Smooth muscle cell (in vitro differentiated cells): ENCODE measurements around the gene GORASP1. TPM values are rescaled to one million over a fixed set of nuclear protein-coding genes. Genes with fewer than 3 reads are reported as not detected.

ENCODE experiments used
- DNase-seq: peaks from one replicate; lab custom pipeline; 2025; ENCODE audit not compliant: unreplicated experiment; lab: John Stamatoyannopoulos, UW
- H2AFZ ChIP-seq: fragments of 200-600 bp; sonication (generic); 2 replicates; pipeline ENCODE4 v1.6.0; 2016; ENCODE audit warnings: antibody characterized with exemption, low read depth, mild to moderate bottlenecking
- H3F3A ChIP-seq: fragments of 200-600 bp; sonication (generic); 2 replicates; pipeline ENCODE4 v1.6.0; 2017; ENCODE audit warnings: antibody characterized with exemption, low read depth
- H3K27ac ChIP-seq: fragments of 200-600 bp; sonication (generic); 2 replicates; pipeline ENCODE4 v1.5.1; 2016; ENCODE audit warnings: low read depth, mild to moderate bottlenecking
- H3K27me3 ChIP-seq: fragments of 200-600 bp; sonication (generic); 2 replicates; pipeline ENCODE4 v1.6.1; 2016; ENCODE audit warnings: low read depth, mild to moderate bottlenecking
- H3K36me3 ChIP-seq: fragments of 200-600 bp; sonication (generic); 2 replicates; pipeline ENCODE4 v1.5.1; 2016; ENCODE audit warnings: low read depth
- H3K4me1 ChIP-seq: fragments of 200-600 bp; sonication (generic); 2 replicates; pipeline ENCODE4 v1.5.1; 2016; ENCODE audit warnings: low read depth
- H3K4me2 ChIP-seq: fragments of 200-600 bp; sonication (generic); 2 replicates; pipeline ENCODE4 v1.6.0; 2016; ENCODE audit warnings: mild to moderate bottlenecking
- H3K4me3 ChIP-seq: fragments of 200-600 bp; sonication (generic); 2 replicates; pipeline ENCODE4 v1.5.1; 2016; ENCODE audit warnings: mild to moderate bottlenecking
- H3K79me2 ChIP-seq: fragments of 200-600 bp; sonication (generic); 2 replicates; pipeline ENCODE4 v1.6.0; 2016; ENCODE audit warnings: low read depth, mild to moderate bottlenecking
- H3K9ac ChIP-seq: fragments of 200-600 bp; sonication (generic); 2 replicates; pipeline ENCODE4 v1.6.0; 2016; ENCODE audit warnings: low read depth
- H3K9me3 ChIP-seq: fragments of 200-600 bp; sonication (generic); replicated peaks from 2 replicates; pipeline ENCODE4 v1.5.1; 2016; ENCODE audit warnings: low read depth
- H4K20me1 ChIP-seq: fragments of 200-600 bp; sonication (generic); 2 replicates; pipeline ENCODE4 v1.6.0; 2016; ENCODE audit warnings: low read depth
- WGBS: methylation state at CpG from one replicate; pipeline ENCODE4 v1.1.7; 2016; ENCODE audit warnings: low lambda C conversion rate; 5-methylcytosine and 5-hydroxymethylcytosine counted together
- polyA plus RNA-seq: library from polyadenylated mRNA; unstranded; fragments of >200 nt; fragmentation: Nextera tagmentation; extraction: Ambion mirVana; gene quantifications from 2 replicates; pipeline ENCODE4 v1.2.1, GENCODE V29; 2016
- total RNA-seq: library from RNA; depleted of rRNA; stranded (reverse); fragments of >200 nt; gene quantifications from 2 replicates; pipeline ENCODE4 v1.2.3, GENCODE V29; 2014
- TF ChIP-seq, protein P1 (sequence below): fragments of 200-600 bp; sonication (generic); IDR thresholded peaks from 2 replicates; pipeline ENCODE4 v1.5.1; 2017; ENCODE audit warnings: borderline replicate concordance, mild to moderate bottlenecking, antibody characterized with exemption; ENCODE audit not compliant: insufficient read depth, poor library complexity, severe bottlenecking

Gene GORASP1
- total and polyA plus RNA-seq, 2 experiments from 2014 or later, result 29.5 to 41.6 TPM

DNA sequence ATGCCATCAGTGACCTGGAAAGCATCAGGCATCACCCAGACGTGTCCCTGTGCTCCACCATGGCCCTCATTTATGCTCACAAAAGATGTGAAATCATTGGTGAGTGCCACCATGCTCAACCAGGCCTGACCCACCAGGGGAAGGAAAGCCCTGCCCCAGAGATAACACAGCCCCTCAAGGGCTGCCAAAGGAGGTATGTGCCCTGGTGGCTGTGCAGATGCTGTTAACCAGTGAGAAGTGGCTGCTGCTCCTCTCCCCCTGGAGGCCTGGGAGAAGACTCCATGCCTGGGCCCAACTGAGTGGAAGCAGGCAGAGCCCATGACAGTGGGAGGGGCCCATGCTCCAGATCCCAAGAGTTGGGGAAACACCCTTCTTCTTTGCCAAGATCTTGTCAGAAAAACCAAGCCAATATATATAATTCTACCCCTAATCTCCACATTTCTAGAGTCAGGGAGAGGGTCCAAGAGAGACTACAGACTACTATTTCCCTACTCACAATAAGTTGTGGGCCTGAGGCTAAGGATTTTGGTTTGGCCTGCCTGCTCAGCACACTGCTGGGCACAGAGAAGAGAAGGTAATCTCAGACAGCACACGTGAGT lies 2.7 kb upstream of the GORASP1 start:
- no peaks in the 10 kb centered on the region for H3K27me3 ChIP-seq
- H3K4me1 ChIP-seq, result peaks cover 15% of the 10 kb centered on the region
- H2AFZ ChIP-seq, result no peak overlapping the region
- H3K27ac ChIP-seq, result no peak overlapping the region
- TF ChIP-seq, protein P1, sequence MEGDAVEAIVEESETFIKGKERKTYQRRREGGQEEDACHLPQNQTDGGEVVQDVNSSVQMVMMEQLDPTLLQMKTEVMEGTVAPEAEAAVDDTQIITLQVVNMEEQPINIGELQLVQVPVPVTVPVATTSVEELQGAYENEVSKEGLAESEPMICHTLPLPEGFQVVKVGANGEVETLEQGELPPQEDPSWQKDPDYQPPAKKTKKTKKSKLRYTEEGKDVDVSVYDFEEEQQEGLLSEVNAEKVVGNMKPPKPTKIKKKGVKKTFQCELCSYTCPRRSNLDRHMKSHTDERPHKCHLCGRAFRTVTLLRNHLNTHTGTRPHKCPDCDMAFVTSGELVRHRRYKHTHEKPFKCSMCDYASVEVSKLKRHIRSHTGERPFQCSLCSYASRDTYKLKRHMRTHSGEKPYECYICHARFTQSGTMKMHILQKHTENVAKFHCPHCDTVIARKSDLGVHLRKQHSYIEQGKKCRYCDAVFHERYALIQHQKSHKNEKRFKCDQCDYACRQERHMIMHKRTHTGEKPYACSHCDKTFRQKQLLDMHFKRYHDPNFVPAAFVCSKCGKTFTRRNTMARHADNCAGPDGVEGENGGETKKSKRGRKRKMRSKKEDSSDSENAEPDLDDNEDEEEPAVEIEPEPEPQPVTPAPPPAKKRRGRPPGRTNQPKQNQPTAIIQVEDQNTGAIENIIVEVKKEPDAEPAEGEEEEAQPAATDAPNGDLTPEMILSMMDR, result no peak
- no peaks in the 10 kb centered on the region for H3K9me3 ChIP-seq
- H3K9ac ChIP-seq, result no peak overlapping the region
- no peak overlapping the region for H3K4me3 ChIP-seq
- 87% methylated on average over 2 of the region's 2 CpGs for WGBS
- peaks cover 18% of the 10 kb centered on the region for H4K20me1 ChIP-seq
- H3K36me3 ChIP-seq, result no peaks in the 10 kb centered on the region
- no peak for DNase-seq
- H3F3A ChIP-seq, result no peaks in the 10 kb centered on the region
- H3K79me2 ChIP-seq, result peaks cover 22% of the 10 kb centered on the region
- H3K4me2 ChIP-seq, result no peak overlapping the region

DNA sequence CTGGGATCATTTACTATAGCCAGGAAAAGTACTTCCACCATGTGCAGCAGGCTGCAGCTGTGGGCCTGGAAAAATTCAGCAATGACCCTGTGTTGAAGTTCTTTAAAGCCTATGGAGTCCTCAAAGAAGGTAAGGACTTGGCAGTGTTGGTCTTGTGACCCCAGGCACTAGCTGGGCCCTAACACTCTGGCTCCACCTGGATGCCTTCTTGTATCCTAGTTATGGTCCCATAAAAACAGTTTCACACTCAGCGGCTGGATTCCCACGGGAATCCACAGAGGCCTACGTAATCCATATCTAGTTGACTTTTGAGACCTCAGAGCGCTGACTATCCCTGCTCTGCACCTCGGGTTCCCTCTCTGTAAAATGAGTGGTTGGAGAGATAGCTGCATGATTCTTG lies 1.7 kb upstream of the GORASP1 start:
- Histone ChIP-seq H3K36me3 (no peaks in the 10 kb centered on the region), H3K27ac (no peak overlapping the region)
- TF ChIP-seq, protein P1, result no peak

DNA sequence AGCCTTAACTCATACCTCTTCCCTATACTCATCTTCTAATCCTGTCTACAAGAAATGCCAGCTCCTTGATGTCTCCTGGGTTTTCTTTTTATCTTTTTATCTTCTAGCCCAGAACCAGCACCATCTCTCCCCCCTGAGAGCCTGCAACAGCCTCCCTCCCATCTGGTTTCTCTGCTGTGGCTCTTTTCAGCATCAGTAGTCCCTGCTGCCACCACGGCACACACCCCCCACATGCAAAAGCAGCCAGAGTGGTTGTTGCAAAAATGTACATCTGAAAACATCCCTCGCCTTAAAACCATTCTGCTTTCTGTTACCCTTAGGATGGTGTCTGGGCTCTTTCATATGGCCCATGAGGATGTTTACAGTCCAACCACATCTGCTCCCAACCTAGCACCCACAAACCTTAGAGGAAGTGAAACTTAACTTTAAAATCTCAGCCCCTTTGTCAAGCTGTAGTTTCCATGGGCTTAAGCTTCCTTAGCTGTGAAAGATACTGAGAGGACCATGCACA lies 828 bp upstream of the GORASP1 start:
- DNase-seq, result no peak
- Histone ChIP-seq H3K4me2 (peak overlapping the region; percentile 98), H4K20me1 (peaks cover 37% of the 10 kb centered on the region), H3K36me3 (no peaks in the 10 kb centered on the region), H3K79me2 (peaks cover 40% of the 10 kb centered on the region), H3K4me3 (peak overlapping the region; percentile 98), H3K27me3 (no peaks in the 10 kb centered on the region), H3K4me1 (peaks cover 15% of the 10 kb centered on the region), H3F3A (no peaks in the 10 kb centered on the region), H3K9me3 (no peaks in the 10 kb centered on the region), H3K27ac (peak overlapping the region; percentile 92), H2AFZ (peak overlapping the region; percentile 69), H3K9ac (peak overlapping the region; percentile 95)
- 25% methylated on average over 2 of the region's 2 CpGs for WGBS
- TF ChIP-seq, protein P1, result no peak

More for the DNA sequence above, 1.7 kb upstream of the GORASP1 start:
- Histone ChIP-seq H3F3A (no peaks in the 10 kb centered on the region), H3K4me3 (no peak overlapping the region), H3K4me1 (peaks cover 15% of the 10 kb centered on the region), H3K79me2 (peaks cover 32% of the 10 kb centered on the region), H3K9me3 (no peaks in the 10 kb centered on the region), H3K27me3 (no peaks in the 10 kb centered on the region), H3K4me2 (no peak overlapping the region), H3K9ac (no peak overlapping the region), H4K20me1 (peaks cover 28% of the 10 kb centered on the region), H2AFZ (no peak overlapping the region)
- 94% methylated on average over 5 of the region's 5 CpGs for WGBS
- DNase-seq, result no peak
